ENCODE results near the gene CHD3. TPM values are rescaled to one million over a fixed set of nuclear protein-coding genes. Genes with fewer than 3 reads are reported as not detected.

CHD3 gene
- total RNA-seq, 1 experiment from 2014 or later = 27.9 TPM

DNA sequence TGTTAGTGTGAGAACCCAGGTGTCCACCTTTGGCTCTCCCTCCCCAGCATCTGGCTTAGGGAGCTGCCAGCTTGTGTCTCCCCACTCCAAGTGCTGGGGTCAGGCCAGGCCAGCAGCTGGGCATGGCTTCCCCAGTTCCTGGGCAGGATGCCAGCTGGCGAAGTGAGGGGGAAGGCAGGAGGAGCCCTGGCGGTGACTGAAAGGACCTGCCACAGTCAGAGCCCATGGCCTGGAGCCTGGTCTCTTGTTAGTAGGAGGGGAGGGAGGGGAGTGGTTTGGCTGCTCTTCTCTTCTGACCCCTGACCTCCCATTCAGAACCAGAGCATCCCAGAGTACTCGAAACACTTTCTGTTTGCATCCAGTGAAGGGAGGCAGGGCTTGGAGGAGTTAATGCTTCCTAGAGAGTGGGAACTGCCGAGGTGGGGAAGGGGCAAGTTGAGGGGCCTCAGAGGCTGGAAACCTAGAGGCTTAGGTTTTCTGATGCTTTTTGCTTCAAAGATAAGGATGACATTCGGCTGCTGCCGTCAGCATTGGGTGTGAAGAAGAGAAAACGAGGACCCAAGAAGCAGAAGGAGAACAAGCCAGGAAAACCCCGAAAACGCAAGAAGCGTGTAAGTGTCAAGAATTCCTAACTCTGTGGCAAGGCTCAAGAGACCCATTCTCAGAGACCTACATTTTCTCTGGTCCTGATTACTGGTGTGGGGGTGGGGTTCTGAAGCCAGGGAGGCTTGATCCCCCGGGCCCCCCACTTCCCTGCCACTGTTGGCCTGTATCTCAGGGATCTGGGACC is 772 bp downstream of the CHD3 start:
- Histone ChIP-seq H3K27me3 (replicated peaks; ENCODE audit: control insufficient read depth, insufficient read depth, low read length) (no peaks in the 10 kb centered on the region), H3K4me3 (ENCODE audit: low read depth, low read length) (no peak overlapping the region), H3K9me3 (no peaks in the 10 kb centered on the region), H3K36me3 (ENCODE audit: control insufficient read depth, insufficient read depth, low read length) (no peaks in the 10 kb centered on the region), H3K4me1 (no peaks in the 10 kb centered on the region; the same call in 1 of the 2 replicates)
- no peak overlapping the region for H3K27ac Mint-ChIP-seq (ENCODE audit: unreplicated experiment)
- BruUV-seq (replicated peaks) = no TSS peak
- H3K27me3 Mint-ChIP-seq (ENCODE audit: insufficient read depth, unreplicated experiment) = no peaks in the 10 kb centered on the region
- no peaks in the 10 kb centered on the region for H3K9me3 Mint-ChIP-seq (ENCODE audit: unreplicated experiment)
- peaks cover 13% of the 10 kb centered on the region for H3K36me3 Mint-ChIP-seq (ENCODE audit: insufficient read depth, unreplicated experiment)
- TF ChIP-seq, protein P1, sequence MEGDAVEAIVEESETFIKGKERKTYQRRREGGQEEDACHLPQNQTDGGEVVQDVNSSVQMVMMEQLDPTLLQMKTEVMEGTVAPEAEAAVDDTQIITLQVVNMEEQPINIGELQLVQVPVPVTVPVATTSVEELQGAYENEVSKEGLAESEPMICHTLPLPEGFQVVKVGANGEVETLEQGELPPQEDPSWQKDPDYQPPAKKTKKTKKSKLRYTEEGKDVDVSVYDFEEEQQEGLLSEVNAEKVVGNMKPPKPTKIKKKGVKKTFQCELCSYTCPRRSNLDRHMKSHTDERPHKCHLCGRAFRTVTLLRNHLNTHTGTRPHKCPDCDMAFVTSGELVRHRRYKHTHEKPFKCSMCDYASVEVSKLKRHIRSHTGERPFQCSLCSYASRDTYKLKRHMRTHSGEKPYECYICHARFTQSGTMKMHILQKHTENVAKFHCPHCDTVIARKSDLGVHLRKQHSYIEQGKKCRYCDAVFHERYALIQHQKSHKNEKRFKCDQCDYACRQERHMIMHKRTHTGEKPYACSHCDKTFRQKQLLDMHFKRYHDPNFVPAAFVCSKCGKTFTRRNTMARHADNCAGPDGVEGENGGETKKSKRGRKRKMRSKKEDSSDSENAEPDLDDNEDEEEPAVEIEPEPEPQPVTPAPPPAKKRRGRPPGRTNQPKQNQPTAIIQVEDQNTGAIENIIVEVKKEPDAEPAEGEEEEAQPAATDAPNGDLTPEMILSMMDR (IDR thresholded peaks at IDR 0.05; ENCODE audit: insufficient read depth in 1 of 2, low read depth in 1 of 2, low read length in 1 of 2, severe bottlenecking in 1 of 2, unreplicated experiment in 1 of 2) = no peak
- H3K4me1 Mint-ChIP-seq (ENCODE audit: low read depth, unreplicated experiment) = no peaks in the 10 kb centered on the region
- H3K4me3 Mint-ChIP-seq (ENCODE audit: unreplicated experiment) = no peak overlapping the region
- POLR2A ChIA-PET = no interaction called here
- CTCF ChIA-PET = no interaction called here
- no peak for DNase-seq
- intact Hi-C loops (cut with micrococcal nuclease; ENCODE audit: unreplicated experiment) = loop anchor here (2.0 kb wide), 1 partner anchor 27 kb away; no protein-coding TSS in a partner anchor

GRCh38 chr17:7893187-7893880 is 4.7 kb downstream of the CHD3 start:
- Mint-ChIP-seq H3K36me3 (ENCODE audit: insufficient read depth, unreplicated experiment) (peaks cover 20% of the 10 kb centered on the region), H3K9me3 (ENCODE audit: unreplicated experiment) (no peaks in the 10 kb centered on the region)
- CTCF ChIA-PET = no interaction called here

GRCh38 chr17:7894226-7894625 is 5.6 kb downstream of the CHD3 start:
- TF ChIP-seq, protein P1 (IDR thresholded peaks at IDR 0.05; ENCODE audit: insufficient read depth in 1 of 2, low read depth in 1 of 2, low read length in 1 of 2, severe bottlenecking in 1 of 2, unreplicated experiment in 1 of 2) = no peak
- H3K27me3 Mint-ChIP-seq (ENCODE audit: insufficient read depth, unreplicated experiment) = no peaks in the 10 kb centered on the region
- ChIA-PET CTCF (no interaction called here), POLR2A (no interaction called here)
- no peaks in the 10 kb centered on the region for H3K9me3 Mint-ChIP-seq (ENCODE audit: unreplicated experiment)
- DNase-seq = no peak
- no peak overlapping the region for H3K4me3 Mint-ChIP-seq (ENCODE audit: unreplicated experiment)
- intact Hi-C loops (cut with micrococcal nuclease; ENCODE audit: unreplicated experiment) = no loop called here
- H3K27me3 ChIP-seq (replicated peaks; ENCODE audit: control insufficient read depth, insufficient read depth, low read length) = no peaks in the 10 kb centered on the region
- H3K4me3 ChIP-seq (ENCODE audit: low read depth, low read length) = no peak overlapping the region
- H3K27ac Mint-ChIP-seq (ENCODE audit: unreplicated experiment) = no peak overlapping the region
- no peaks in the 10 kb centered on the region for H3K9me3 ChIP-seq
- no peaks in the 10 kb centered on the region for H3K4me1 ChIP-seq
- no peaks in the 10 kb centered on the region for H3K36me3 ChIP-seq (ENCODE audit: control insufficient read depth, insufficient read depth, low read length)
- H3K4me1 Mint-ChIP-seq (ENCODE audit: low read depth, unreplicated experiment) = peaks cover 6% of the 10 kb centered on the region
- H3K36me3 Mint-ChIP-seq (ENCODE audit: insufficient read depth, unreplicated experiment) = peaks cover 20% of the 10 kb centered on the region
- TSS peak; percentile 49 for BruUV-seq (replicated peaks)

More at GRCh38 chr17:7893187-7893880, 4.7 kb downstream of the CHD3 start:
- TF ChIP-seq, protein P1 (IDR thresholded peaks at IDR 0.05; ENCODE audit: insufficient read depth in 1 of 2, low read depth in 1 of 2, low read length in 1 of 2, severe bottlenecking in 1 of 2, unreplicated experiment in 1 of 2) = no peak
- Histone ChIP-seq H3K4me1 (no peaks in the 10 kb centered on the region; the same call in 1 of the 2 replicates), H3K36me3 (ENCODE audit: control insufficient read depth, insufficient read depth, low read length) (no peaks in the 10 kb centered on the region), H3K27me3 (replicated peaks; ENCODE audit: control insufficient read depth, insufficient read depth, low read length) (no peaks in the 10 kb centered on the region), H3K4me3 (ENCODE audit: low read depth, low read length) (no peak overlapping the region), H3K9me3 (no peaks in the 10 kb centered on the region)
- H3K27ac Mint-ChIP-seq (ENCODE audit: unreplicated experiment) = no peak overlapping the region
- H3K4me1 Mint-ChIP-seq (ENCODE audit: low read depth, unreplicated experiment) = peaks cover 6% of the 10 kb centered on the region
- H3K27me3 Mint-ChIP-seq (ENCODE audit: insufficient read depth, unreplicated experiment) = no peaks in the 10 kb centered on the region
- intact Hi-C loops (cut with micrococcal nuclease; ENCODE audit: unreplicated experiment) = no loop called here
- BruUV-seq (replicated peaks) = no TSS peak
- H3K4me3 Mint-ChIP-seq (ENCODE audit: unreplicated experiment) = no peak overlapping the region
- no peak for DNase-seq
- POLR2A ChIA-PET = no interaction called here

Measured in Caco-2 (cell line).